ENCODE results near the gene PKN3. TPM values are rescaled to one million over a fixed set of nuclear protein-coding genes. Genes with fewer than 3 reads are reported as not detected.
A peak's percentile ranks its signal among the peaks of the same experiment; 100 is the strongest.

PKN3 gene
- total and polyA plus RNA-seq, 9 of the 15 experiments (the other 6 are each of a cell fraction or from before 2014, with no cell fraction given) = 0.82 to 49.2 (median 19.7) TPM

GRCh38 chr9:128656416-128657343 lies 45.6 kb upstream of the PKN3 start, which contains the start of gene DYNC2I2 (continued):
- TF ChIP-seq TFAP4 (CRISPR knock-in tag; IDR thresholded peaks at IDR 0.05; ENCODE audit: borderline replicate concordance) = peak; percentile 98
- TF ChIP-seq ZEB2 (IDR thresholded peaks at IDR 0.05) = peak; percentile 27; the same call in 1 of the 2 replicates
- no peak for TF ChIP-seq ELK1 (CRISPR knock-in tag; IDR thresholded peaks at IDR 0.05)
- peak; percentile 97 for TF ChIP-seq THRB (CRISPR knock-in tag; conservative IDR thresholded peaks at IDR 0.05)
- peak; percentile 99 for TF ChIP-seq ZNF609 (CRISPR knock-in tag; IDR thresholded peaks at IDR 0.05; ENCODE audit: borderline replicate concordance)
- TF ChIP-seq RHOXF2B (CRISPR knock-in tag; conservative IDR thresholded peaks at IDR 0.05) = peak; percentile 29; the same call in 1 of the 2 replicates
- TF ChIP-seq CBX3 (IDR thresholded peaks at IDR 0.05; ENCODE audit: borderline replicate concordance in 1 of 2, low read length in 2 of 2) = peak in 1 of 2 experiments; percentile 84; a peak in 2 of 3 replicates
- peak in 1 of 2 experiments; percentile 31; a peak in 1 of 4 replicates for TF ChIP-seq FOXA3 (CRISPR knock-in tag; conservative IDR thresholded peaks at IDR 0.05 in 1 of 2, IDR thresholded peaks at IDR 0.05 in 1 of 2)
- TF ChIP-seq DMBX1 (CRISPR knock-in tag; IDR thresholded peaks at IDR 0.05; ENCODE audit: borderline replicate concordance) = peak; percentile 94
- no peak for TF ChIP-seq THRA (IDR thresholded peaks at IDR 0.05)
- TF ChIP-seq ZNF696 (CRISPR knock-in tag; conservative IDR thresholded peaks at IDR 0.05) = no peak
- no peak for TF ChIP-seq TRIM25 (IDR thresholded peaks at IDR 0.05; ENCODE audit: borderline replicate concordance)

All from K562 (cell line).